ENCODE measurements around the gene HAP1. TPM values are rescaled to one million over a fixed set of nuclear protein-coding genes. Genes with fewer than 3 reads are reported as not detected.

The HAP1 gene
- total RNA-seq, 4 donors from 2014 or later: 2.2 TPM; not detected in 3

GRCh38 chr17:41750862-41751261, 16.4 kb upstream of the HAP1 start:
- no peaks in the 10 kb centered on the region for H3K4me1 ChIP-seq
- no peak for DNase-seq
- H3K9me3 ChIP-seq: no peaks in the 10 kb centered on the region
- H3K27ac ChIP-seq: no peak overlapping the region
- H3K4me3 ChIP-seq: no peak overlapping the region
- TF ChIP-seq CTCF (IDR thresholded peaks at IDR 0.05): no peak
- no peak for TF ChIP-seq POLR2A (IDR thresholded peaks at IDR 0.05)
- intact Hi-C loops (cut with DNase I; ENCODE audit: low total_unique reads): no loop called here
- H3K27me3 ChIP-seq: no peaks in the 10 kb centered on the region
- H3K36me3 ChIP-seq: no peaks in the 10 kb centered on the region

- Histone ChIP-seq H3K4me3 (no peak overlapping the region), H3K4me1 (no peaks in the 10 kb centered on the region), H3K9me3 (no peaks in the 10 kb centered on the region), H3K27me3 (no peaks in the 10 kb centered on the region), H3K27ac (no peak overlapping the region), H3K36me3 (no peaks in the 10 kb centered on the region)
- no peak for DNase-seq
- intact Hi-C loops (cut with DNase I; ENCODE audit: low total_unique reads): no loop called here
- no peak for TF ChIP-seq POLR2A (IDR thresholded peaks at IDR 0.05)
- no peak for TF ChIP-seq CTCF (IDR thresholded peaks at IDR 0.05)
Measured at GRCh38 chr17:41748275-41748674, 13.8 kb upstream of the HAP1 start.

GRCh38 chr17:41741709-41742108, 7.3 kb upstream of the HAP1 start:
- Histone ChIP-seq H3K9me3 (no peaks in the 10 kb centered on the region), H3K27me3 (peaks cover 0 to 5% of the 10 kb centered on the region in 2 donors), H3K27ac (no peak overlapping the region), H3K4me1 (no peaks in the 10 kb centered on the region), H3K4me3 (no peak overlapping the region), H3K36me3 (no peaks in the 10 kb centered on the region)
- intact Hi-C loops (cut with DNase I; ENCODE audit: low total_unique reads): no loop called here
- TF ChIP-seq POLR2A (IDR thresholded peaks at IDR 0.05): no peak
- TF ChIP-seq CTCF (IDR thresholded peaks at IDR 0.05): no peak
- no peak for DNase-seq

- Histone ChIP-seq H3K9me3 (no peaks in the 10 kb centered on the region), H3K4me3 (no peak overlapping the region), H3K4me1 (no peaks in the 10 kb centered on the region), H3K27ac (no peak overlapping the region), H3K27me3 (peaks cover 5% of the 10 kb centered on the region in 2 donors), H3K36me3 (no peaks in the 10 kb centered on the region)
- TF ChIP-seq CTCF (IDR thresholded peaks at IDR 0.05) (no peak), POLR2A (IDR thresholded peaks at IDR 0.05) (no peak)
- DNase-seq: no peak
- intact Hi-C loops (cut with DNase I; ENCODE audit: low total_unique reads): no loop called here
Measured at GRCh38 chr17:41740506-41740905, 6.1 kb upstream of the HAP1 start.

GRCh38 chr17:41739661-41740352, 5.4 kb upstream of the HAP1 start:
- no peak for TF ChIP-seq CTCF (IDR thresholded peaks at IDR 0.05)
- TF ChIP-seq POLR2A (IDR thresholded peaks at IDR 0.05): no peak
- no peaks in the 10 kb centered on the region for H3K9me3 ChIP-seq
- no peak overlapping the region for H3K4me3 ChIP-seq
- intact Hi-C loops (cut with DNase I; ENCODE audit: low total_unique reads): loop anchor here (2.0 kb wide), 1 partner anchor 61 kb away; no protein-coding TSS in a partner anchor
- H3K36me3 ChIP-seq: no peaks in the 10 kb centered on the region
- H3K27me3 ChIP-seq: peaks cover 5 to 6% of the 10 kb centered on the region in 2 donors
- H3K4me1 ChIP-seq: no peaks in the 10 kb centered on the region
- no peak overlapping the region for H3K27ac ChIP-seq
- DNase-seq: no peak
